NCI-H446 treated with DMSO at 0.1 percent for 48 hours (cell line): Measurements from ENCODE around the gene UBAC2.

Experiments used
- DNase-seq: peaks from one replicate; lab custom pipeline; 2025; lab: John Stamatoyannopoulos, UW

UBAC2 gene

GRCh38 chr13:99200432-99201167 is at the start of gene UBAC2:
UBAC2 (plus strand) TSS chr13:99200854; CDS start chr13:99200909, 55 bp downstream.
- peak; percentile 69 for DNase-seq

- no peak for DNase-seq
Observed at GRCh38 chr13:99151516-99151915, 49.1 kb upstream of the UBAC2 start.

- DNase-seq, result no peak
Observed at GRCh38 chr13:99153219-99153618, 47.4 kb upstream of the UBAC2 start.

GRCh38 chr13:99154064-99154463 is 46.6 kb upstream of the UBAC2 start:
- DNase-seq, result no peak

- no peak for DNase-seq
Observed at GRCh38 chr13:99155821-99156220, 44.8 kb upstream of the UBAC2 start.

GRCh38 chr13:99157046-99157445 is 43.6 kb upstream of the UBAC2 start:
- no peak for DNase-seq

GRCh38 chr13:99158846-99159245 is 41.8 kb upstream of the UBAC2 start:
- no peak for DNase-seq

GRCh38 chr13:99159331-99160061 is 41.2 kb upstream of the UBAC2 start:
- no peak for DNase-seq

- no peak for DNase-seq
Observed at GRCh38 chr13:99160415-99160814, 40.2 kb upstream of the UBAC2 start.

GRCh38 chr13:99161512-99161911 is 39.1 kb upstream of the UBAC2 start:
- DNase-seq, result no peak

GRCh38 chr13:99162567-99163361 is 37.9 kb upstream of the UBAC2 start:
- DNase-seq, result no peak

- no peak for DNase-seq
Observed at GRCh38 chr13:99164226-99164625, 36.4 kb upstream of the UBAC2 start.

- DNase-seq, result no peak
Observed at GRCh38 chr13:99165753-99166587, 34.7 kb upstream of the UBAC2 start.

GRCh38 chr13:99172951-99173350 is 27.7 kb upstream of the UBAC2 start:
- DNase-seq, result no peak

- no peak for DNase-seq
Observed at GRCh38 chr13:99173606-99174005, 27.0 kb upstream of the UBAC2 start.

GRCh38 chr13:99174533-99175100 is 26.0 kb upstream of the UBAC2 start:
- DNase-seq, result no peak

- no peak for DNase-seq
Observed at GRCh38 chr13:99176309-99177276, 24.1 kb upstream of the UBAC2 start.

GRCh38 chr13:99178636-99179035 is 22.0 kb upstream of the UBAC2 start:
- no peak for DNase-seq

GRCh38 chr13:99179460-99179859 is 21.2 kb upstream of the UBAC2 start:
- no peak for DNase-seq

GRCh38 chr13:99182439-99182838 is 18.2 kb upstream of the UBAC2 start:
- DNase-seq, result no peak
